HepG2 (cell line): Measurements from ENCODE around the gene NAIF1. TPM values are rescaled to one million over a fixed set of nuclear protein-coding genes. Genes with fewer than 3 reads are reported as not detected.

ENCODE experiments used
- HOXA3 ChIP-seq: sonication (generic); formaldehyde crosslinking; IDR thresholded peaks from 2 replicates; pipeline ENCODE4 v1.5.0; 2020; ENCODE audit warnings: missing genetic modification reagents
- MED1 ChIP-seq: sonication (generic); formaldehyde crosslinking; IDR thresholded peaks from 2 replicates; pipeline ENCODE4 v1.4.0; 2020; ENCODE audit warnings: missing genetic modification reagents
- MED13 ChIP-seq: sonication (generic); formaldehyde crosslinking; IDR thresholded peaks from 2 replicates; pipeline ENCODE4 v1.5.0; 2020; ENCODE audit warnings: missing genetic modification reagents
- RELA ChIP-seq: sonication (generic); formaldehyde crosslinking; IDR thresholded peaks from 2 replicates; pipeline ENCODE4 v1.4.0; 2020; ENCODE audit warnings: missing genetic modification reagents
- REXO4 ChIP-seq: sonication (generic); formaldehyde crosslinking; IDR thresholded peaks from 2 replicates; pipeline ENCODE4 v1.8.0; 2022; ENCODE audit warnings: missing genetic modification reagents, mild to moderate bottlenecking, borderline replicate concordance
- SATB2 ChIP-seq: sonication (generic); formaldehyde crosslinking; IDR thresholded peaks from 2 replicates; pipeline ENCODE4 v1.5.0; 2020; ENCODE audit warnings: missing genetic modification reagents
- SIX1 ChIP-seq: sonication (generic); formaldehyde crosslinking; IDR thresholded peaks from 2 replicates; pipeline ENCODE4 v1.4.0; 2020; ENCODE audit warnings: missing genetic modification reagents, borderline replicate concordance
- SP5 ChIP-seq: IDR thresholded peaks from 2 replicates; pipeline ENCODE4 v1.6.1; 2016; ENCODE audit warnings: low read depth, borderline replicate concordance
- TMF1 ChIP-seq: sonication (generic); formaldehyde crosslinking; IDR thresholded peaks from 2 replicates; pipeline ENCODE4 v1.8.1; 2022; ENCODE audit warnings: low read depth, missing genetic modification reagents
- XBP1 ChIP-seq: sonication (generic); formaldehyde crosslinking; IDR thresholded peaks from 2 replicates; pipeline ENCODE4 v1.5.0; 2020; ENCODE audit warnings: missing genetic modification reagents
- ZNF24 ChIP-seq: fragments of 450-650 bp; IDR thresholded peaks from 2 replicates; pipeline ENCODE4 v1.6.1; 2017; ENCODE audit warnings: antibody characterized with exemption, mild to moderate bottlenecking
- ZNF337 ChIP-seq: sonication (generic); formaldehyde crosslinking; IDR thresholded peaks from 2 replicates; pipeline ENCODE4 v1.5.1; 2020; ENCODE audit warnings: missing genetic modification reagents, low read depth, mild to moderate bottlenecking, borderline replicate concordance
- ZNF343 ChIP-seq: sonication (generic); formaldehyde crosslinking; IDR thresholded peaks from 2 replicates; pipeline ENCODE4 v1.4.0; 2020; ENCODE audit warnings: mild to moderate bottlenecking, missing genetic modification reagents
- ZNF652 ChIP-seq: IDR thresholded peaks from 2 replicates; pipeline ENCODE4 v1.6.1; 2016; ENCODE audit warnings: low read depth, borderline replicate concordance
- ZSCAN25 ChIP-seq: sonication (generic); formaldehyde crosslinking; IDR thresholded peaks from 2 replicates; pipeline ENCODE4 v1.8.0; 2022; ENCODE audit warnings: mild to moderate bottlenecking, missing genetic modification reagents
- polyA plus RNA-seq, 8 experiments: library from polyadenylated mRNA; depleted of rRNA in 3 of 8; stranded (reverse) in 7 of 8; unstranded in 1 of 8; fragments of >200 nt; fragmentation: Illumina TruSeq in 4 of 8; extraction: Trizol in 4 of 8; gene quantifications; 2 replicates each; pipeline versions ENCODE4 v1.2.1 to v1.2.3, GENCODE V29; 2011 to 2016; ENCODE audit warnings: low read depth in 4 of 8, missing spikeins in 1 of 8, mixed read lengths in 1 of 8; ENCODE audit not compliant: insufficient read depth in 1 of 8
- total RNA-seq, 5 experiments: library from RNA; depleted of rRNA; stranded (reverse); fragments of >200 nt; fragmentation: Illumina TruSeq; extraction: Trizol; gene quantifications; 2 replicates each; pipeline ENCODE4 v1.2.3, GENCODE V29; 2016; ENCODE audit warnings: low read depth in 1 of 5
- TF ChIP-seq, protein P1 (sequence below): sonication (generic); formaldehyde crosslinking; IDR thresholded peaks from 2 replicates; pipeline ENCODE4 v1.8.1; 2023; ENCODE audit warnings: mild to moderate bottlenecking, missing genetic modification reagents
- TF ChIP-seq, protein P2 (sequence below): sonication (generic); formaldehyde crosslinking; IDR thresholded peaks from 2 replicates; pipeline ENCODE4 v1.8.0; 2022; ENCODE audit warnings: mild to moderate bottlenecking, missing genetic modification reagents, moderate library complexity

The NAIF1 gene
- total and polyA plus RNA-seq, 2 of the 13 experiments (the other 11 are each of a cell fraction or from before 2014, with no cell fraction given), result 6.0 to 6.9 TPM

DNA sequence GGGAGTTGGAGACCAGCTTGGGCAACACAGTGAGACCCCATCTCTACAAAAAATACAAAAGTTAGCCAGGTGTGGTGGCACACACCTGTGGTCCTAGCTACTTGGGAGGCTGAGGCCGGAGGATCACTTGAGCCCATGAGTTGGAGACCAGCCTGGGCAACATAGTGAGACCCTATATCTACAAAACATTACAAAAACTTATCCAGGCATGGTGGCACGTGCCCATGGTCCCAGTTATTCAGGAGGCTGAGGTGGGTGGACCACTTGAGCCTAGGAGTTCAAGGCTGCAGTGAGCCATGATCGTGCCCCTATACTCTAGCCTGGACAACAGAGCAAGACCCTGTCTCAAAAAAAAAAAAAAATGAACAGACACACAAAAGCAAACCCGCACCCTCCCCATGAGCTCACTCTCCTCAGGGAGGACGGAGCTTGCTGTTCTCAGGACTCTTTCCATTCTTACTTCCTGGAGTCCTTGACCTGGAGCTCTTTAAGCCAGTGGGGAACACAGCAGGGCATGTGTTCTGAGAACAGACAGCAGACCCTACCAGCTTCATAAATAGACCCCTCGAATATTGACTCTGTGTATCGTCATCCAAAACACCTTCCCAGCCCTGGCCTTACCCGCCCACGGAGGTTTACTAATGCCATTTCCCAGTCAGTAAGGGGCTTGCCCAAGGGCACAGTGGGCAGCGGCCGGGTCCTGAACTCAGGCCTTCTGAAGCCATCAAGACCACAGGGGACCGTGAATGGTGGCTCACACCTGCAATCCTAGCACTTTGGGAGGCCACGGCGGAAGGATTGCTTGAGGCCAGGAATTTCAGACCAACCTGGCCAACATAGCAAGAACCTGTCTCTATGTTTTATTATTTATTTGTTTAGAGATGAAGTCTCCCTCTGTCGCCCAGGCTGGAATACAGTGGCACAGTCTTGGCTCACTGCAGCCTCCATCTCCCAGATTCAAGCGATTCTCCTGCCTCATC, 49.3 kb upstream of the NAIF1 start (continued):
- TF ChIP-seq SP5 (CRISPR knock-in tag), result no peak
- no peak for TF ChIP-seq SIX1
- TF ChIP-seq TMF1 (CRISPR knock-in tag), result no peak
- no peak for TF ChIP-seq ZNF337 (CRISPR knock-in tag)
- TF ChIP-seq SATB2 (CRISPR knock-in tag), result no peak
- TF ChIP-seq ZSCAN25, result no peak
- no peak for TF ChIP-seq RELA
- TF ChIP-seq ZNF24, result no peak
- TF ChIP-seq MED13 (CRISPR knock-in tag), result no peak
- 0 out of 2 replicates have a peak, but pooled peaks have one; percentile 20 for TF ChIP-seq MED1 (CRISPR knock-in tag)
- TF ChIP-seq, protein P1, sequence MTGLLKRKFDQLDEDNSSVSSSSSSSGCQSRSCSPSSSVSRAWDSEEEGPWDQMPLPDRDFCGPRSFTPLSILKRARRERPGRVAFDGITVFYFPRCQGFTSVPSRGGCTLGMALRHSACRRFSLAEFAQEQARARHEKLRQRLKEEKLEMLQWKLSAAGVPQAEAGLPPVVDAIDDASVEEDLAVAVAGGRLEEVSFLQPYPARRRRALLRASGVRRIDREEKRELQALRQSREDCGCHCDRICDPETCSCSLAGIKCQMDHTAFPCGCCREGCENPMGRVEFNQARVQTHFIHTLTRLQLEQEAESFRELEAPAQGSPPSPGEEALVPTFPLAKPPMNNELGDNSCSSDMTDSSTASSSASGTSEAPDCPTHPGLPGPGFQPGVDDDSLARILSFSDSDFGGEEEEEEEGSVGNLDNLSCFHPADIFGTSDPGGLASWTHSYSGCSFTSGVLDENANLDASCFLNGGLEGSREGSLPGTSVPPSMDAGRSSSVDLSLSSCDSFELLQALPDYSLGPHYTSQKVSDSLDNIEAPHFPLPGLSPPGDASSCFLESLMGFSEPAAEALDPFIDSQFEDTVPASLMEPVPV (CRISPR knock-in tag), result no peak
- no peak for TF ChIP-seq REXO4 (CRISPR knock-in tag)
- TF ChIP-seq XBP1, result no peak
- TF ChIP-seq ZNF343 (CRISPR knock-in tag), result no peak
- TF ChIP-seq, protein P2, sequence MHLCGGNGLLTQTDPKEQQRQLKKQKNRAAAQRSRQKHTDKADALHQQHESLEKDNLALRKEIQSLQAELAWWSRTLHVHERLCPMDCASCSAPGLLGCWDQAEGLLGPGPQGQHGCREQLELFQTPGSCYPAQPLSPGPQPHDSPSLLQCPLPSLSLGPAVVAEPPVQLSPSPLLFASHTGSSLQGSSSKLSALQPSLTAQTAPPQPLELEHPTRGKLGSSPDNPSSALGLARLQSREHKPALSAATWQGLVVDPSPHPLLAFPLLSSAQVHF (CRISPR knock-in tag), result no peak
- TF ChIP-seq HOXA3, result 0 out of 2 replicates have a peak, but pooled peaks have one; percentile 23
- TF ChIP-seq ZNF652 (CRISPR knock-in tag), result no peak
